ENCODE measurements around the gene PKN1. TPM values are rescaled to one million over a fixed set of nuclear protein-coding genes. Genes with fewer than 3 reads are reported as not detected.

The PKN1 gene
- total RNA-seq, 1 donor from 2014 or later: 129 TPM

DNA sequence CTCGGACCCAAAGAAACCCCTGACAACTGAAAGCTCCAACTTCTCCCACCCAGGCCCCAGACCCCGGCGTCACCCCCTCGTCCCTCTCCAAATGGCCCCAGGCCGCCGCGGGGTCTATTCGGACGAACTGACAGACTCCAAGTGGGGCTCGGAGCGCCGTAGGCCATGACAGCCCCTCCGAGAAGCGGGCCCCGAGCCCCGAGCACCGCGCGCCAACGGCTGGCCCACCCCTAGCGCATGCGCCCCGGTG, 14.3 kb upstream of the PKN1 start:
- Histone ChIP-seq H3K27me3 (ENCODE audit: low read depth) (no peaks in the 10 kb centered on the region), H3K9me3 (replicated peaks) (no peaks in the 10 kb centered on the region), H3K27ac (replicated peaks) (peak overlapping the region; percentile 90), H3K36me3 (no peaks in the 10 kb centered on the region), H3K4me3 (peak overlapping the region; percentile 96), H3K4me1 (peaks cover 47% of the 10 kb centered on the region)
- intact Hi-C loops (cut with micrococcal nuclease): no loop called here
- DNase-seq: no peak
- TF ChIP-seq, protein P1, sequence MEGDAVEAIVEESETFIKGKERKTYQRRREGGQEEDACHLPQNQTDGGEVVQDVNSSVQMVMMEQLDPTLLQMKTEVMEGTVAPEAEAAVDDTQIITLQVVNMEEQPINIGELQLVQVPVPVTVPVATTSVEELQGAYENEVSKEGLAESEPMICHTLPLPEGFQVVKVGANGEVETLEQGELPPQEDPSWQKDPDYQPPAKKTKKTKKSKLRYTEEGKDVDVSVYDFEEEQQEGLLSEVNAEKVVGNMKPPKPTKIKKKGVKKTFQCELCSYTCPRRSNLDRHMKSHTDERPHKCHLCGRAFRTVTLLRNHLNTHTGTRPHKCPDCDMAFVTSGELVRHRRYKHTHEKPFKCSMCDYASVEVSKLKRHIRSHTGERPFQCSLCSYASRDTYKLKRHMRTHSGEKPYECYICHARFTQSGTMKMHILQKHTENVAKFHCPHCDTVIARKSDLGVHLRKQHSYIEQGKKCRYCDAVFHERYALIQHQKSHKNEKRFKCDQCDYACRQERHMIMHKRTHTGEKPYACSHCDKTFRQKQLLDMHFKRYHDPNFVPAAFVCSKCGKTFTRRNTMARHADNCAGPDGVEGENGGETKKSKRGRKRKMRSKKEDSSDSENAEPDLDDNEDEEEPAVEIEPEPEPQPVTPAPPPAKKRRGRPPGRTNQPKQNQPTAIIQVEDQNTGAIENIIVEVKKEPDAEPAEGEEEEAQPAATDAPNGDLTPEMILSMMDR (IDR thresholded peaks at IDR 0.05; ENCODE audit: borderline replicate concordance): no peak

DNA sequence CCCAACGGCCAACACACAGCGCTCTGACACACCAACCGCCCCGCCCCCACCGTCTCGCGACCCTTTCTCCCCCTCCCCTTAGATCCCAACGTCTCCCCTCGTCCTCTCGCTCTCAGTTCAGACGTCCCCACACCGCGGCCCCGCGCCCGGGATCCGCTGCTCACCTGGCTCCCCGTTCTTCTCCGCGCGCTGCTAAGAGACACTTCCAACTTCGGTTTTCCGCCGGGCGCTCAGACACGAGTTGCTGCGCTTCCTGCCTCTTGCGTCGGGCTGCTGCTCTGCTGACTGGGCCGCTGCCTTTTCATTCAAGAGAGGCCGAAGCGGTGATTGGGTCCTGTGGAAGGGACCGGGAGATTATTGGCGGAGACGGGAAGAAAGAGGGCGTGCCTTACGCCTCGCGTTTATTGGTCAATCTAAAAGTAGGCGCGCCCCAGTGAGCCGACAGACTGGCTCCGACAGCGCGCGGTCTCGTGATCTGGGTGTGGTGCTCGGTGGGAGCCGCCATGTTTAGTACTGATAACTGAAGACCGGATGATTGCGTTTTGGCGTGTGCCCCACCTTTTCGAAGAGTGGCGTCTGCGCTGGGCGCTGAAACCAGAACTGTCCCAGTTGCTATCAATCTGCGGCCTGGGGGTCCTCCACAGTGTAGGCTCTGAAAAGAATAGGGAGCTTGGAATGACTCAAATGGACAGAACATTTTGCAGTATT, 13.8 kb upstream of the PKN1 start, which contains the start of gene DDX39A:
TSS of gene DDX39A (minus strand) at position 236 of the 708 bp plus-strand sequence. CDS start 6,121 bp downstream, outside the sequence.
- H3K27me3 ChIP-seq (ENCODE audit: low read depth): no peaks in the 10 kb centered on the region
- TF ChIP-seq, protein P1 (IDR thresholded peaks at IDR 0.05; ENCODE audit: borderline replicate concordance): no peak
- H3K36me3 ChIP-seq: no peaks in the 10 kb centered on the region
- peak; percentile 98 for DNase-seq
- intact Hi-C loops (cut with micrococcal nuclease): no loop called here
- H3K4me3 ChIP-seq: peak within 1 kb of the TSS; percentile 96
- H3K27ac ChIP-seq (replicated peaks): peak within 1 kb of the TSS; percentile 90
- no peaks in the 10 kb centered on the region for H3K9me3 ChIP-seq (replicated peaks)
- peaks cover 42% of the 10 kb centered on the region for H3K4me1 ChIP-seq

DNA sequence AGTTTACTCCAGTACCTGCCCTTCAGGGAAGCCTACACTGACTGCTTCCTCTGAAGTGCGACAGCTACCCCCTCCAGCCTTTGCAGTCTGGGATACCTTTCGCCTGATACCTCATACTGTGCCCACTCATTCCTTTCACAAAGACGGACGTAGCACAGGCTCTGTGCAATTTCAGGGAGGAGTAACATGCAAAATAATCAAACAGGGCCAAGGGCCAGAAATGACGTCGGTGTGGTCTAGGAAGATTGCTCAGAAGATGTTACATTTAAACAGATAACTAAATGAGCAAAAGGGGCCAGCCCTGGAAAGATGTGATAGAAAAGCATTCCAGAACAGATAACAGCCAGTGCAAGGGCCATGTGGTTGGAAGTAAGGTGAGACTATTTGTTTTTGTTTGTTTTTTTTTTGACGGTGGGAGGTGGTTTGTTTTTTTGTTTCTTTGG, 7.4 kb upstream of the PKN1 start:
- TF ChIP-seq, protein P1 (IDR thresholded peaks at IDR 0.05; ENCODE audit: borderline replicate concordance): no peak
- Histone ChIP-seq H3K27ac (replicated peaks) (no peak overlapping the region), H3K4me3 (no peak overlapping the region), H3K36me3 (no peaks in the 10 kb centered on the region), H3K4me1 (no peaks in the 10 kb centered on the region), H3K9me3 (replicated peaks) (no peaks in the 10 kb centered on the region), H3K27me3 (ENCODE audit: low read depth) (no peaks in the 10 kb centered on the region)
- intact Hi-C loops (cut with micrococcal nuclease): no loop called here
- no peak for DNase-seq

DNA sequence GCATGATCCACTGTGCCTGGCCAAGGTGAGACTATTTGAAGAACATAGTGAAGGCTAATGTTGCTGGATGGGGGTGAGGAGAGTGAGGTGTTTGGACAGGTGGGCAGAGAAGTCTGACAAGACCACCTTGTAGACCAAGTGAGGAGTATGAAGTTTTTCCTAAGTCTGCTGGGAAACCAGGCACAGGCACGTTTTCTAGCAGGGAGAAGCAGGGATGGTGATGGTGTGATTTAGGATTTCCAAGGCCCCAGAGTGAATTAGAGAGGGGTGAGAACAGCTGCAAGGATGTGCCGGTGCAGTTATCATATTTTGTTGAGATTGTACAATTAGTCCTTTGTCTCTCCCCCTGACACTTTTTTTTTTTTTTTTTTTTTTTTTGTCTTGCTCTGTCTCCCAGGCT, 5.6 kb upstream of the PKN1 start:
- H3K9me3 ChIP-seq (replicated peaks): no peaks in the 10 kb centered on the region
- DNase-seq: no peak
- TF ChIP-seq, protein P1 (IDR thresholded peaks at IDR 0.05; ENCODE audit: borderline replicate concordance): no peak
- H3K27me3 ChIP-seq (ENCODE audit: low read depth): no peaks in the 10 kb centered on the region
- H3K36me3 ChIP-seq: no peaks in the 10 kb centered on the region
- no peak overlapping the region for H3K27ac ChIP-seq (replicated peaks)
- intact Hi-C loops (cut with micrococcal nuclease): no loop called here
- no peak overlapping the region for H3K4me3 ChIP-seq
- peaks cover 8% of the 10 kb centered on the region for H3K4me1 ChIP-seq

DNA sequence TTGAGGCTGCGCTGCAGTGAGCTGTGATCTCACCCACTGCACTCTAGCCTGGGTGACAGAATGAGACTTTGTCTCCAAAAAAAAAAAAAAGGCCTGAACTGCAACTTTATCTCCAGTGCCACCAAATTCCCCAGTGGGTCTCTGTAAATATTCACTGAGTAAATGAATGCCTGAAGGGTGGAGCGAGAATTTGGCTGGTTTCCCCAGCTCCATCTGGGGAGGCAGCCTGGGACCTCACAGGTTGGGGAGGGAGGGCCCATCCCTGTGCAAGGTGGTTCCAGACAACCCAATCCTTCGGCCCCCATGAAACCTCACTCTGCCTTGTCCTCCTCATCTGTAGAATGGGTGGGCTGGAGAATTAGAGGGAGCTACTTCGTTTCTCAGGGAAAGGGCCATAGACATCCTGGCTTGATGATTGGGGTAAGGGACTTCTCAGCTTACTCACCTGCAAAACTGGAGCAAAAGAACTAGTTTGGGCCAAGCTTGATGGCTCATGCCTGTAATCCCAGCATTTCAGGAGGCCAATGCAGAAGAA, 4.2 kb upstream of the PKN1 start:
- H3K4me3 ChIP-seq: no peak overlapping the region
- H3K9me3 ChIP-seq (replicated peaks): no peaks in the 10 kb centered on the region
- peaks cover 19% of the 10 kb centered on the region for H3K4me1 ChIP-seq
- no peaks in the 10 kb centered on the region for H3K36me3 ChIP-seq
- no peaks in the 10 kb centered on the region for H3K27me3 ChIP-seq (ENCODE audit: low read depth)
- TF ChIP-seq, protein P1 (IDR thresholded peaks at IDR 0.05; ENCODE audit: borderline replicate concordance): no peak
- H3K27ac ChIP-seq (replicated peaks): no peak overlapping the region
- intact Hi-C loops (cut with micrococcal nuclease): no loop called here
- DNase-seq: no peak
